ENCODE data around the gene VOPP1.

Gene VOPP1

DNA sequence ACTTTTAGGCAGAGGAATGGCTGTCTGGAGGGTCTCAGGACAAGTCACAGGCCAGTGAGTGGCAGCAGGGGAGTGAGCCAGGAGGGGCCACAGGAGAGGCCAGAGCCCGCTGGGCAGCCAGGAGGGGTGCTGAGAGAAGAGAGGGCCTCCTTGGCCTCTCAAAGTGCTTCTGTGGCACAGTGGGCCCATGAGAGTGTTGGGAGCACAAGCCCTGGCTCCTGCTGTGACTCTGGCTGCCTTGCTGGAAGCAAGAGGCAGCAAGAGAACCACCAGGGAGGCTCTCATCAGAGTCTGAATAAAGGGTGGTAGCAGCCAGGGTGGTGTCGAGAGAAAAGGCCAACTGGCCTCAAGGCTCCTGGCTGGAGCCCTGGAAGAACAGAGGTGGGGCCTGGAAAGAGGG is 91.1 kb downstream of the VOPP1 start:
- H3K27me3 ChIP-seq (replicated peaks in 2 of 5; ENCODE audit: control insufficient read depth in 4 of 5, insufficient read depth in 5 of 5, low read length in 4 of 5): no peaks in the 10 kb centered on the region
- H3K4me1 ChIP-seq (ENCODE audit: control extremely low read depth in 1 of 4, control insufficient read depth in 4 of 4, insufficient read depth in 4 of 4, low read length in 3 of 4): no peaks in the 10 kb centered on the region
- no peaks in the 10 kb centered on the region for H3K9me3 ChIP-seq (ENCODE audit: control extremely low read depth in 1 of 5, control insufficient read depth in 4 of 5, insufficient read depth in 2 of 5, low read depth in 1 of 5, low read length in 4 of 5)
- 100% methylated on average over 2 of the region's 2 CpGs for WGBS (ENCODE audit: insufficient coverage)
- H3K4me3 ChIP-seq (ENCODE audit: control insufficient read depth in 1 of 7, extremely low read depth in 1 of 7, insufficient read depth in 4 of 7, low read depth in 2 of 7, low read length in 6 of 7): no peak overlapping the region
- H3K27ac ChIP-seq (ENCODE audit: insufficient read depth in 1 of 2, low read depth in 1 of 2, low read length in 2 of 2, poor library complexity in 1 of 2, severe bottlenecking in 2 of 2): no peak overlapping the region
- H3K36me3 ChIP-seq (ENCODE audit: control insufficient read depth in 4 of 4, insufficient read depth in 4 of 4, low read length in 3 of 4): peaks cover 0 to 11% (median 8%) of the 10 kb centered on the region in 4 experiments
- ChIA-PET POLR2A (no interaction called here), CTCF (no interaction called here)
- no peak for DNase-seq

DNA sequence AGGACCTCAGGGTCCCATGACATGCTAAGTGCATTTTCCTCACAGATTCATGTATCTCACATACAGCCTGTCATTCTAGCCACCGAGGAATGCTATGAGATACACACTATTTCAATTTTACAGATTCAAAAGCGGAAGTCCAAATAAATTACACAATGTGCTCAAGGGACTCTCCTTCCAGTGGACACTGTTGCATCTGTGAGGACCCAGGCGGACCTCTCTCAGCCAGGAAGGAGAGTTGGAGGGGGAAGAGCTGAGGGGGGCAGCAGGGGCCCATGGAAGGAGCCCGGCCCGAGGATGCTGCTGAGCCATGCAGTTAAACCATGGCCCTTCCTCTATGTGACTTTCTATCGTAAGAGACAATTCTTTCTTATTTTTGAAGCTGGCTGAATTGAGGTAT is 93.6 kb downstream of the VOPP1 start:
- 82% methylated on average over 4 of the region's 6 CpGs for WGBS (ENCODE audit: insufficient coverage)
- Histone ChIP-seq H3K36me3 (ENCODE audit: control insufficient read depth in 4 of 4, insufficient read depth in 4 of 4, low read length in 3 of 4) (peaks cover 0 to 10% (median 8%) of the 10 kb centered on the region in 4 experiments), H3K9me3 (ENCODE audit: control extremely low read depth in 1 of 5, control insufficient read depth in 4 of 5, insufficient read depth in 2 of 5, low read depth in 1 of 5, low read length in 4 of 5) (no peaks in the 10 kb centered on the region), H3K4me3 (ENCODE audit: control insufficient read depth in 1 of 7, extremely low read depth in 1 of 7, insufficient read depth in 4 of 7, low read depth in 2 of 7, low read length in 6 of 7) (no peak overlapping the region), H3K4me1 (ENCODE audit: control extremely low read depth in 1 of 4, control insufficient read depth in 4 of 4, insufficient read depth in 4 of 4, low read length in 3 of 4) (no peaks in the 10 kb centered on the region), H3K27me3 (replicated peaks in 2 of 5; ENCODE audit: control insufficient read depth in 4 of 5, insufficient read depth in 5 of 5, low read length in 4 of 5) (no peaks in the 10 kb centered on the region), H3K27ac (ENCODE audit: insufficient read depth in 1 of 2, low read depth in 1 of 2, low read length in 2 of 2, poor library complexity in 1 of 2, severe bottlenecking in 2 of 2) (no peak overlapping the region)
- DNase-seq: no peak
- ChIA-PET POLR2A (no interaction called here), CTCF (interaction anchor here (1.3 kb wide), 1 partner anchor 34 kb away, joined by 4 read pairs; no protein-coding TSS in a partner anchor)

DNA sequence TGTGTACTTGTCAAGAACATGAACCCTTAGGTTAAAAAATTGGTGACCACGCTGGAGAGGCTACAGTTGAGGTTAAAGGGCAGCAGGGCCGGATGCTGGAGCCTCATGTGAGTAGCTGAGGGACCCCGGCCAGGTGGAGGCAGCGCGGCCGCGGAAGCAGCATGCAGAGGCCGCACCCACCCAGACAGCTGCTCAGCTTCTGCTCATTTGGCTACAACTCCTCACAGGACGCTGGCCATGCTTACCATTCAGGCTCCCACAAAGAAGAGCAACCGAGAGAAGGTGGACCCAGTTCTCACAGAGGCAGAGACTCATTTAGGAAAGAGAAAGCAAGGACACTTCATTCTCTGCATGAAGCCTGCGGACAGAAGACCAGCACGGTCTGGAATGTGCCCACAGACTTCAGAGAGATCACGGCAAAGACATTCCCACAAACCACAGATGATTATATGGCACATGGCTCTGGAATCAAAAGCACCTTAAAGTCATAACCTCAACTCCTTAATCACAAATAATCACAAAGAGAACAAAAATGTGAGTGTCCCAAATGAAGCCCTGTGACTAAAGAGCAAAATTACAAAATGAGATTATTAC is 94.4 kb downstream of the VOPP1 start:
- POLR2A ChIA-PET: no interaction called here
- H3K27ac ChIP-seq (ENCODE audit: insufficient read depth in 1 of 2, low read depth in 1 of 2, low read length in 2 of 2, poor library complexity in 1 of 2, severe bottlenecking in 2 of 2): no peak overlapping the region
- DNase-seq: no peak
- H3K4me3 ChIP-seq (ENCODE audit: control insufficient read depth in 1 of 7, extremely low read depth in 1 of 7, insufficient read depth in 4 of 7, low read depth in 2 of 7, low read length in 6 of 7): no peak overlapping the region
- no peaks in the 10 kb centered on the region for H3K27me3 ChIP-seq (replicated peaks in 2 of 5; ENCODE audit: control insufficient read depth in 4 of 5, insufficient read depth in 5 of 5, low read length in 4 of 5)
- H3K36me3 ChIP-seq (ENCODE audit: control insufficient read depth in 4 of 4, insufficient read depth in 4 of 4, low read length in 3 of 4): peaks cover 0 to 14% (median 5%) of the 10 kb centered on the region in 4 experiments
- no peaks in the 10 kb centered on the region for H3K9me3 ChIP-seq (ENCODE audit: control extremely low read depth in 1 of 5, control insufficient read depth in 4 of 5, insufficient read depth in 2 of 5, low read depth in 1 of 5, low read length in 4 of 5)
- no peaks in the 10 kb centered on the region for H3K4me1 ChIP-seq (ENCODE audit: control extremely low read depth in 1 of 4, control insufficient read depth in 4 of 4, insufficient read depth in 4 of 4, low read length in 3 of 4)
- WGBS (ENCODE audit: insufficient coverage): 95% methylated on average over 11 of the region's 13 CpGs
- CTCF ChIA-PET: no interaction called here

DNA sequence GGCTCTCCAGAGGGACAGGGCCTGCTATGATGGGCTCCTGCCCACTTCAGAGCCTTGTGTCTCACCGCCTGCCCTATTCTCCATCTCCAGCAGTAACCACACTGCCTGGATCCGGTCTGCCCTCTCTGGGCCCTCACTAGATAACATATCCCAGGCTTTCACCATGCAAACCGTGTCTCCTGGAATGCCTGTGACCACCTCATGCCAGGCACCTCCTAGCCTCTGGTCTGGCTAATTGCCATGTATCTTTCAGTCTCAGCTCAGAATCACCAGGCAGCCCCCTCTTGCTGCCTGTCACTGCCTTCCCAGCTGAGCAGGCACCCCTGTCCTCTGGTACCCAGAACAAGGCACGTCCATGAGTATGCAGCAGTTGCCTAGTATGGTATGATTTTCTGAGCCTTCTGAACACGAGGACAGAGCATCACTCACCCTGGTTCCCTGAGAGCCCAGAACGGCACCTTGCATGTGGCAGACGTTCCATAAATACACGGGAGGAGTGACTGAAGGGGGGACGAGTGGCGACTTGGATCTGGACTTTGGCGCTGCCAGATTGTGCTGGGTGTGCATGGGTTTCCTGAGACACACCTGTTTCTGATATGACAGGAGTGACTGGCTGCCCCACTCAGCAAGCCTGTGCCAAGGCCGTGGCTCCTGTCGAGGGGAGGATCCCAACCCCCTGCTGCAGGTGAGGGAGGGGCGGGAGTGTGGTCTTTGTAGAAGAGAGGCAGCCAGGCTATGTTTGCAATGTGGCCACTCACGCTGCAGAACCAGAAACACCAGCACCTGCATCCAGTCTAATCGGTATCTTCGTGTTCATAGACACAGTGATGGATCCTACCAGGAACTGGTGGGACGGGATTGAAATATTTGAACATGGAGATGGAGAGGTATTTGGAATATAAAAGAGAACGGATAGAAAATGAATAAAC is 95.2 kb downstream of the VOPP1 start:
- no peak overlapping the region for H3K27ac ChIP-seq (ENCODE audit: insufficient read depth in 1 of 2, low read depth in 1 of 2, low read length in 2 of 2, poor library complexity in 1 of 2, severe bottlenecking in 2 of 2)
- no peaks in the 10 kb centered on the region for H3K4me1 ChIP-seq (ENCODE audit: control extremely low read depth in 1 of 4, control insufficient read depth in 4 of 4, insufficient read depth in 4 of 4, low read length in 3 of 4)
- no peaks in the 10 kb centered on the region for H3K9me3 ChIP-seq (ENCODE audit: control extremely low read depth in 1 of 5, control insufficient read depth in 4 of 5, insufficient read depth in 2 of 5, low read depth in 1 of 5, low read length in 4 of 5)
- peaks cover 0 to 14% (median 5%) of the 10 kb centered on the region in 4 experiments for H3K36me3 ChIP-seq (ENCODE audit: control insufficient read depth in 4 of 4, insufficient read depth in 4 of 4, low read length in 3 of 4)
- no peak for DNase-seq
- 97% methylated on average over 18 of the region's 19 CpGs for WGBS (ENCODE audit: insufficient coverage)
- H3K27me3 ChIP-seq (replicated peaks in 2 of 5; ENCODE audit: control insufficient read depth in 4 of 5, insufficient read depth in 5 of 5, low read length in 4 of 5): no peaks in the 10 kb centered on the region
- POLR2A ChIA-PET: no interaction called here
- H3K4me3 ChIP-seq (ENCODE audit: control insufficient read depth in 1 of 7, extremely low read depth in 1 of 7, insufficient read depth in 4 of 7, low read depth in 2 of 7, low read length in 6 of 7): no peak overlapping the region
- CTCF ChIA-PET: no interaction called here

DNA sequence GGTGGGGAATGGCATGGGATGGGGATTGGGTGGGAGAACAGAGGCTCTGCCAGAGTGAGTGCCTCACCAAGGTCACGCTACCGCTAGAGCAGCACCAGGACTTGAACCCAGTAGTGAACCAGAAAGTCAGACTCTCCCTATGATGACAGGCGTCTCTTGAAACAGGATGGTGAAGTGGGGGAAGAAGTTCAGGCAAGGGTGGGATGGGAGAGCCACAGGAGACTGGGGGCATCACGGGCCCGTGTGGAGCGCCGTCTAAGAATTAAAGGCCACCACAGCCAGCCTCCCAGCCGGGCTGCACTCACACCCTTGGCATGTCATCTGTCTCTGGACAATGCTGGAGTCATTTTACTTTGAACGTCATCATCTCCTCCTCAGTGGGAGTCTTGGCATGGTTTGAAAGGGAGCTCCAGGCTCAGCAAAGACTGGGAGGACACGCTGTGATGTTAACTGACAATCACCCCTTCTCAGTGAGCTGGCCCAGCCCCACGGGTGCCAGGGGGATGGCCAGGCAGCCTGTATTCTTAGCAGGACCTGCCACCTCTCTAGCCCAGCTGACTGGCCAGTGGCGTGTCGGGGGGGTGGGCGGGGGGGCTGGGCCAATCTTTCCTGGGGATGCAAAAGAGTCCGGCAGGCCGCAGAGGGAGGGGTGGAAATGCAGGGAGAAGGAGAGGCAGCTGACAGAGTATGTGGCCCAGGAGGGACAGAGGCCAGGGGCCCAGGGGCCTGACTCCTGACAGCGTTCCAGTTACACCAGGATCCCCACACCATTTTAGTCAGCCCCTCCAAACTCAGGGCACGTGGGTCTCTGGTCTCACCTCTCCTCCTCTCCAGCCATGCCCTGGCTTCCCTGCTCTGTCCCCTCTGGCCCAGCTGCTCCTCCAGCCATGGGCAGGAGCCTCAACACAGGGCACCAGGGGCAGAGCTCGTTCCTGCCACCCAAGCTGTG is 96.2 kb downstream of the VOPP1 start:
- no peak overlapping the region for H3K27ac ChIP-seq (ENCODE audit: insufficient read depth in 1 of 2, low read depth in 1 of 2, low read length in 2 of 2, poor library complexity in 1 of 2, severe bottlenecking in 2 of 2)
- peaks cover 0 to 13% (median 5%) of the 10 kb centered on the region in 4 experiments for H3K36me3 ChIP-seq (ENCODE audit: control insufficient read depth in 4 of 4, insufficient read depth in 4 of 4, low read length in 3 of 4)
- 98% methylated on average over 13 of the region's 19 CpGs for WGBS (ENCODE audit: insufficient coverage)
- no peak for DNase-seq
- H3K4me3 ChIP-seq (ENCODE audit: control insufficient read depth in 1 of 7, extremely low read depth in 1 of 7, insufficient read depth in 4 of 7, low read depth in 2 of 7, low read length in 6 of 7): no peak overlapping the region
- no peaks in the 10 kb centered on the region for H3K9me3 ChIP-seq (ENCODE audit: control extremely low read depth in 1 of 5, control insufficient read depth in 4 of 5, insufficient read depth in 2 of 5, low read depth in 1 of 5, low read length in 4 of 5)
- H3K27me3 ChIP-seq (replicated peaks in 2 of 5; ENCODE audit: control insufficient read depth in 4 of 5, insufficient read depth in 5 of 5, low read length in 4 of 5): no peaks in the 10 kb centered on the region
- H3K4me1 ChIP-seq (ENCODE audit: control extremely low read depth in 1 of 4, control insufficient read depth in 4 of 4, insufficient read depth in 4 of 4, low read length in 3 of 4): no peaks in the 10 kb centered on the region
- ChIA-PET POLR2A (no interaction called here), CTCF (no interaction called here)

DNA sequence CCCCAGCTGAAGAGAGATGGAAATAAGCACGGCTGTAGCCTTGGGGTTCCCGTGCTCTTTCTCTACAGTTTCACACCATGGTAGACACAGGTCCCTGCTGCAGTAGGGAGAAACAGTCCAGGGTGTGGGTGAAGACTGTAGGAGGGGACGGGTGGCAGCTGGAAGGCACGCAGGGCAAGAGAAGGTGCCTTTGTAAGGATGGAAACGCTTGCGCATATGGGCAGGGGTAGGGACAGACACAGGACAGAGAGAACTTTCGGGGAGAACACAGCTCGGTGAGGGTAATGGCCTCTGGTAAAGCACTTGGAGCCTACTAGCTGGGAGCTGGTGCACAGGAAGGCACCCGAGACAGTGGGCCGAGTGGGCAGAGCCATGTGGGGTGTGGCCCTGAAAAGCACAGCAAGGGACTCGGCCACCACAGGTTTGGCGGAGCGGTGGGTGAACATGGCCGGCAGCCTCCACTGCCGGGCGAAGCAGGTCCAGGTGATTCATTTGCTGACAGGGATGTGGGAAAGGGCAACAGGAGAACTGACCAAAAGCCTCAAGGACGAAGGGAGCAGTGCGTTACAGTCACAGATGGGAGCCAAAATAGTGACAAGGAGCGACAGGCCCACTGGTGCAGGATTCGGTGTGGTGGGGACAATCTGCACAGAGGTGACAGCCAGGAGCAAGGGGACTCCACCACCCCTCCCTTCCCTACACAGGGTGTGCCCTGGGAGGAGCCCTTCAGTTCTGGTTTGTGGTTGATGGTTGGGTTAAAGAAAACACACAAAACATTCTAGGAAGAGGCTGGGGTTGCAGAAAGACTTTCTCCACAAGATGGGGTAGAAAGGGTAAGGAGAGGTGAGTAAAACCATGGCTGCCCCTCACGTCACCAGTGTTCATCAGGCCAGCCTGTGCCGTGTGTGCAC is 97.1 kb downstream of the VOPP1 start:
- Histone ChIP-seq H3K4me1 (ENCODE audit: control extremely low read depth in 1 of 4, control insufficient read depth in 4 of 4, insufficient read depth in 4 of 4, low read length in 3 of 4) (no peaks in the 10 kb centered on the region), H3K4me3 (ENCODE audit: control insufficient read depth in 1 of 7, extremely low read depth in 1 of 7, insufficient read depth in 4 of 7, low read depth in 2 of 7, low read length in 6 of 7) (no peak overlapping the region), H3K27me3 (replicated peaks in 2 of 5; ENCODE audit: control insufficient read depth in 4 of 5, insufficient read depth in 5 of 5, low read length in 4 of 5) (no peaks in the 10 kb centered on the region), H3K36me3 (ENCODE audit: control insufficient read depth in 4 of 4, insufficient read depth in 4 of 4, low read length in 3 of 4) (peaks cover 0 to 11% (median 4%) of the 10 kb centered on the region in 4 experiments), H3K9me3 (ENCODE audit: control extremely low read depth in 1 of 5, control insufficient read depth in 4 of 5, insufficient read depth in 2 of 5, low read depth in 1 of 5, low read length in 4 of 5) (no peaks in the 10 kb centered on the region), H3K27ac (ENCODE audit: insufficient read depth in 1 of 2, low read depth in 1 of 2, low read length in 2 of 2, poor library complexity in 1 of 2, severe bottlenecking in 2 of 2) (no peak overlapping the region)
- ChIA-PET POLR2A (no interaction called here), CTCF (no interaction called here)
- WGBS (ENCODE audit: insufficient coverage): 96% methylated on average over 19 of the region's 22 CpGs
- no peak for DNase-seq

Data from common myeloid progenitor, CD34-positive (primary cell).